Measurements from ENCODE around the gene PLEKHH3.

Gene PLEKHH3, protein sequence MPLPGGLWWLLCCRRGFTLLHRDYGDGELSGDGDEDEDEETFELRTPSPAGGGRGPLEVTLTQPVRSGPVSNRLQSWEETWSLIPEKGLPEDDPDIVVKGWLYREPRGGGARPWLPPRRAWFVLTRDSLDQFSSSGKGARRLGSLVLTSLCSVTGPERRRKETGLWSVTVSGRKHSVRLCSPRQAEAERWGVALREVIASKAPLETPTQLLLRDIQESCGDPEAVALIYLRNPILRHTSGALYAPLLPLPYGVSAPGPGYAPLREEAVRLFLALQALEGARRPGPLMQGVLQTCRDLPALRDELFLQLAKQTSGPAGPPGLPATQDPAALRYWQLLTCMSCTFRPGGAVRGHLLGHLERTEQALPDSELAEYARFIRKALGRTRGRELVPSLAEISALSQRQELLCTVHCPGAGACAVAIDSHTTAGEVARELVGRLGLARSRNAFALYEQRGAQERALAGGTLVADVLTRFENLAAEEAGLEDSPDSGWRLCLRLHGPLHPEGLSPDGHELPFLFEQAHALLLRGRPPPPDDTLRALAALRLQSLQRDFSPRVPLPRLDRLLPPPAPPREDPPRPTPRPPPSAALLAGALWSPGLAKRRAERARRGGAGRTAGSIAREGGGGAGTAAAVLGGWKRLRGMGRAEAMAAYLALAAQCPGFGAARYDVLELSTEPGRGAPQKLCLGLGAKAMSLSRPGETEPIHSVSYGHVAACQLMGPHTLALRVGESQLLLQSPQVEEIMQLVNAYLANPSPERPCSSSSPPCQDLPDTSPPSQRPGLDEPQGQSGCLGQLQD

DNA sequence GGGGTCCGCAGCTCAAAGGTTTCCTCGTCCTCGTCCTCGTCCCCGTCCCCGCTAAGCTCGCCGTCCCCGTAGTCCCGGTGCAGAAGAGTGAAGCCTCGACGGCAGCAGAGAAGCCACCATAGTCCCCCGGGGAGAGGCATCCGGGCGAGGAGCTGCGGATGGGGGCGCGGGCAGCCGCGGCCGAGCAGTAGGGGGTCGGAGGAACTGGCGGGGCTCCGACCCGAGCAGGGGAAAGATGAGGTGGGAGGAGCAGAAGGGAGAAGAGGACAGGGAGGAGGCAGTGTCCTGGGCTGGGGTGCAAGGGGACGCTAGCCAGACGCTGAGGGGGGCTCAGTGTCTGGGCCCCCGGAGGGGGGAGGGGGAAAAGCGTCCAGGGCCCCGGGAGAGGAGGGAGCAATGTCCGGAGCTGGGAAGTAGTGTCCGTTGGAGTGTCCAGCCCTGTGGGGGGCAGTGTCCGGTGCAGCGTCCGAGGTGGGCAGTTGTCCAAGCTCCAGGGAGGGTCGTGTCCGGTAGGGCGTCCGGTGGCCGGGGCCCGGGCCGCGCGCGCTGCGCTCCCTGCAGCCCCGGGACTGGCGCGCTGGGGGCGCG lies at the start of gene PLEKHH3:
Gene PLEKHH3, minus strand, starts transcription at position 571 of the 588 bp plus-strand sequence. Its CDS starts 431 bp downstream, at position 140.
- no peak for DNase-seq (ENCODE audit: low read depth in 2 of 2)

DNA sequence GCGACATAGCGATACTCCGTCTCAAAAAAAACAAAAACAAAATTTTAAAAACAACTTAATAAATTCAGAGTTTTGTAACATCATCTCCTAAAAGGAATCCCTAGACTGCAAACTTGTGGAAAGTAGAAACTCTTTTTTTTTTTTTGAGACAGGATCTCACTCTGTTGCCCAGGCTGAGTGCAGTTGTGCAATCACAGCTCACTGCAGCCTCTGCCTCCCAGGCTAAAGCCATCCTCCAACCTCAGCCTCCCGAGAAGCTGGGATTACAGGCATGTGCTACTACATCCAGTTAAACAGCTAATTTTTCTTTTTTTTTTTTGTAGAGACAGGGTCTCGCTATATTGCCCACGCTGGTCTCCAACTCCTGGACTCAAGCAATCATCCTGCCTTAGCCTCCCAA lies 48.3 kb upstream of the PLEKHH3 start:
- no peak for DNase-seq (ENCODE audit: low read depth in 2 of 2)

DNA sequence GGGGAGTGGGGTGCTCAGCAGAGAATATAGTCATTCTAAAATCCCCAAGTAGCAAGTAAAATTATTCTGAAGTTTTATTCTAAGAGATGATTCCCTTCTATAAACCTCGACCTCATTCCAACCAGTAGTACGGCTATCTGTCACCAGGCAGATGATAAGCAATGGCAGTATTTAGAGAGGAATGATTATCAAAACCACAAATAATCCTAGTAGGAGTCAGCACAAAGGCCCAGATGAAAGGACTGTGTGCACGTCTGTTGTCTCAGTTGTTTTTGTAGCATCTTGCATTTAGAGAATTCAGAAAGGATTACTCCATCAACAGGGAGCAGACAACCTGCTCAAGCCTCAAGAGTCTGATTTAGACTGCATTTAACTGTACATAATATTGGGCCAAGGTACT lies 46.8 kb upstream of the PLEKHH3 start:
- no peak for DNase-seq (ENCODE audit: low read depth in 2 of 2)

DNA sequence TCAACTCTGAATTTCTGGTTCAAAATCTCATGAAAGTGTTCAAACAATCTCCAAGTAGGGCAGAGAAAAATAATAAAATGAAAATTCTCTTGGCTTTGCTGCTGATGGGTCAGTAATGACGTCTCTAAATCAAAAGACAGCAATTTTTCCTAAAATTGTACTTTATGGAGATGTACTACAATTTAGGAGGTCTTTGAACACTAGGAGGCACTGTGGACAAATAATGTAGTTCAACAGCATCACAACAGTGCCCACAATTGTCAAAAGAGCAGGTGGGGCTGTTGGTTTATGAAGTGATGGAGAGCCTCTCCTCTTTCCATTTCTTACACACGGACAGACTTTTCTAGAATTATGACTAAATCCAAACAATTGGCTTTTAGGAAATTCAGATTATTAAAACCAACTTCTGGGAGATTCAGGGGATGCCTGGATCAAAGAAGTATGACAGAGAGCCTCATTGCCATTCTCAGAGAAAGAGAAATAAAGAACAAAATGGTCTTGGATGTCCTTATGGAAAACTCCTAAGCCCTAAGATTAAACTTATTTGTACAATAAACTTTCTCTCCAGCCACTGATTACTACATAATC lies 44.3 kb upstream of the PLEKHH3 start:
- DNase-seq (ENCODE audit: low read depth in 2 of 2), result no peak

DNA sequence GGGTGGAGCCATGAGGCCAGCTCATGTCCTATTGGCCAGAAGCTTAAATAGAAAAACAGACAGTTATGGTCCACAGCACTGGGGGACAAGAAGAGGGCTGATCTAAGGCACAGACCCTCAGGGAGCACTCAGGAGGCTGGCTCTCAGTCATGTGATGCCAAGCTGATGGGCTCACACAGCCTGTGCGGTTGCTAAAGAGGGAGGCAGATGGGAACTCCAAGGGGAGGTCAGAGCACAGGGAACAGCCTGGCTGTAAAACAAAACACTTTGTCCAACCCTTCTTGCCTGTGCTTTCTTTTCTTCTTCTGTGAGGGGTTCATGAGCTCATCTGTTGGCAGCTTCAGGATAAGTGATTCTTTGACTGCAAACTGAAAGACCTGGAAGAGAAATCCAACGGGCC lies 32.8 kb upstream of the PLEKHH3 start:
- no peak for DNase-seq (ENCODE audit: low read depth in 2 of 2)

DNA sequence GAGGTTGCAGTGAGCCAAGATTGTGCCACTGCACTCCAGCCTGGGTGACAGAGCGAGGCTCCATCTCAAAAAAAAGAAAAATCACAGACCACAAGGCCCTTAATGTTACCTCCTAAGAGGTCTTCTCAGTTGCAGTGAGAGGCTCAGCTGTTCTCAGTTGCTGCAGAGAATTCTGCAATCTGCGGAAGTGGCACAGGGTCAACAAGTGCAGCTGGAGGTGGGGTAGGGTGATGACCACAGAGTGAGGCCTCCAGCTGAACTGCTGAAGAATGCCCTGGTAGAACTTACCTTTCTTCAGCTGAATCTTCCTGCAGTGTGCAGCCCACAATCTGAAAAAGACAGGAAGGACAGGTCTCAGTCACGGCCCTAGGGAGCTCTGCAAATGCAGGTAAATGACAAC lies 31.8 kb upstream of the PLEKHH3 start:
- DNase-seq (ENCODE audit: low read depth in 2 of 2), result no peak

DNA sequence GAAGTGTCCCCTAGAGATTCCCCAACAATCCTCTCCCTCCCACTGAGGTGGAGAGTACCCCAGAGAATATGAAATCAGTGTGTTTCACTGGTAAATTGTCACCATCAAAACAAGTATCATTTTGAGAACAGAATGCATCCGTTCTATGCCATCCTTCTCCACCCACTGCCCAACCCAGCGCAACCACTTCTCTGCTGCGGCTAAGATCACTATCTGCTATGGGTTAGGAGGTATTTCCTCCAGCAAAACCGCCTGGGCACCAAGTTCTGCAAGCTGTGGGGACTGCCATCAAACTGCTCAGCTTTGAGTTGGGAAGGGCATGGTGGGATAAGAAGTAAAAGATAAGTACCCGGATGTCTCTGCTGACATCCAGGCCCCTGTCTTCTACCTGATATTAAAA lies 29.9 kb upstream of the PLEKHH3 start:
- DNase-seq (ENCODE audit: low read depth in 2 of 2), result no peak

DNA sequence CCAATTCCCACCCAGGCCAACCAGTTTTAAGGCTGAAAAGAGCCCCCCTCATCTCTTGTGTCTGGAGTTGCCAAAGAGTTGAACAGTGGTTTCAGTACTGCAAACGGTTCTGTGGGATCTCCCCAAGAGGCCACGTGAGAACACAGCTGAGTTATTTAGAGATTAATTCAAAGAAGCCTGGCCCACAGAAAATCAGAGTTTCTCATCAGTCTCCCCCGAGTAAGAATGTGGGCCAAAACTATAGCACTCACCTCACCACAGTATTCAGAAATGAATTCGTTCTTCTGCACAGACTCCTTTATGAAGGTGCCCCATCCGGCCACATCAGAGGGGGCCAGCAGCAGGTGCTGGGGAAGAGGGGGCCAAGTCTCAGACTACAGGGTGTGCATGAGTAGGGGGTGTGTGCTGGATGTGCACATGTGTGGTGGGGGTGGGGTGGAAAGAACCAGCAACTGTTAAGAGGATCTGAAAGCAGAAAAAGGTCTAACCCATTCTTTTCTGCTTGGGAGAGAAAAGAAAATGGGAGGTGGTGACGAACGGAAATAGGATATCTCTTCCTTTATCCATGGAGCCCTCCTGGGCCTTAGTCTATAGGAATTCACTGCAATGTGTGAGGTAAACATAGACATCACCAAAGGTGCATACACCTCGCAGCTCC lies 28.2 kb upstream of the PLEKHH3 start:
- DNase-seq (ENCODE audit: low read depth in 2 of 2), result no peak

DNA sequence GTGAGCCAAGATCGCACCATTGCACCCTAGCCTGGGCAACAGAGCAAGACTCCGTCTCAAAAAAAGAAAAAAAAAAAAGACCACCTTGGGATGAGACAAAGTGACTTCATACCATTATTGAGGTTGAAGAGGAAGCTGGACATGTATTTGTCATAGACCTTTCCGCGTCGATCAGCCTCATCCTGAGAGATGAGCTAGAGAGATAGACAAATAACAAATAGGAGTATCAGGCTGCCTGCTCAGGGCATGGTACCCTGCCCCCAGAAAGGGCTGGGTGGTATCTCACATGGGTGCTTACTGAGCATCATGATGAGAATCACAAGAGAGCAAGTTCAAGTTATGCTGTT lies 27.7 kb upstream of the PLEKHH3 start:
- no peak for DNase-seq (ENCODE audit: low read depth in 2 of 2)

DNA sequence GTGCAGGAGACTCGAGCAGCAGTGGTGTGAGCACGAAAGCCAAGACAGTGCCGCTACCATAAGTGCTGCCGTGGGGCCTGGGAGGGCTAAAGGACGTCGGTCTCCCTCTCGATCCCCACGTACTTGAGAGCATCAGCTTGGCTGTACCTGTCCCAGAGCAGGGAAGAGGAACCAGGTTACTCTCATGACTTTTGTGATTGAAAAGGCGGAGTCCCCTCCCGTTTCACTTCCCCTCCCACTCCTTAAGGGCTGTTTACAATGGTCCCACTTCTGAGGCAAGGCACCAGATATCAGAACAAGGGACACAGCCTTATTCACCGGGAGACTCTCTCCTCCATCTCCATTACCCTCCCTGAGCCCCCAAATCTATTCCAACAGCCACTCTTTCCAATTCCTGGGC lies 25.7 kb upstream of the PLEKHH3 start:
- no peak for DNase-seq (ENCODE audit: low read depth in 2 of 2)

DNA sequence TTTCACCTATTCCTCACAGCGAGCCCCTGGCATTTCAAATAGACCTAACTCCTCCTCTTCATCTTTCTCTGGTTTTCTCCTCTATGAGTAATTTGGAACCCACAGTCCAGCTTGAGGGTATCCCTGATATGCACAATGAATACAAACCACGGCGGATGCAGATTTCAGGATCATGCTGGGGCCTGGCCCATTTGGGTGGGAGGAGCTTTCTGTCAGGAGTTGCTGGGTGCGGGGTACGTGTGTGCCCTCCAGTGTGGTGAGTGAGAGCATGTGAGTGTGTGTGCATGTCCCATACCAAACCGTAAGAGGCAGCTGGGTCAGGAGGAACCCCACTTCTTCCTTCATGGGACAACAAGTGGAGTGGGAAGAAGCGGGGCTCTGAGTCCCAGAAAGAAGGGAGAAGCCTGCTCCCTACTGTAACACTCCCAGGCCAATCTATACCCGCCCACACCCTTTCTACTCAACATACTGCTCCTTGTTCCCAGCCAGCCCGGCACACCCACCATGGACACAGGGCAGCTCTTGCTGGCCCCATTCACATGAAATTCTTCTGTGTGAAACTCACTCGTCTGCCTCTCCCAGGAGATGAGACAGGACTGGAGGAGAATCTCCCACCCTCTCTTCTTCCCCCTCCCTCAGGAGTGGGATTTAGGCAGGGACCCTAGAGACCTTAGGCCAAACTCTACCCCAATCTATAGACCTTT lies 23.9 kb upstream of the PLEKHH3 start:
- no peak for DNase-seq (ENCODE audit: low read depth in 2 of 2)

DNA sequence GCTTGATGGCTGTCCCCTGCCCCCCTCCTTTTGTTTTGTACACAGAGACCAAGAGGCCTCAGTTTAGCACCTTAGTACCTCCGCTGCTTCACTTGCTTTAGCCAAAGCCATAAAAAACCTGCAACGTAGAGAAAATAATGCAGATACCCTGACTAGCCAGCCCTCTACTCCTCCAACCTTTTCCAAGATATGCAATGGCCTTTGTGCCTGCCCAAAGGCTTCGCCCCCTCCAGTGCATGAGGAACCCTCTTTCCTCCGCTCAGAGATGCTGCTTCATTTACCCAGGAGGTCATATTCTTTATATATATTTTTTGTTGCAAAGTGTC lies 22.6 kb upstream of the PLEKHH3 start:
- no peak for DNase-seq (ENCODE audit: low read depth in 2 of 2)

DNA sequence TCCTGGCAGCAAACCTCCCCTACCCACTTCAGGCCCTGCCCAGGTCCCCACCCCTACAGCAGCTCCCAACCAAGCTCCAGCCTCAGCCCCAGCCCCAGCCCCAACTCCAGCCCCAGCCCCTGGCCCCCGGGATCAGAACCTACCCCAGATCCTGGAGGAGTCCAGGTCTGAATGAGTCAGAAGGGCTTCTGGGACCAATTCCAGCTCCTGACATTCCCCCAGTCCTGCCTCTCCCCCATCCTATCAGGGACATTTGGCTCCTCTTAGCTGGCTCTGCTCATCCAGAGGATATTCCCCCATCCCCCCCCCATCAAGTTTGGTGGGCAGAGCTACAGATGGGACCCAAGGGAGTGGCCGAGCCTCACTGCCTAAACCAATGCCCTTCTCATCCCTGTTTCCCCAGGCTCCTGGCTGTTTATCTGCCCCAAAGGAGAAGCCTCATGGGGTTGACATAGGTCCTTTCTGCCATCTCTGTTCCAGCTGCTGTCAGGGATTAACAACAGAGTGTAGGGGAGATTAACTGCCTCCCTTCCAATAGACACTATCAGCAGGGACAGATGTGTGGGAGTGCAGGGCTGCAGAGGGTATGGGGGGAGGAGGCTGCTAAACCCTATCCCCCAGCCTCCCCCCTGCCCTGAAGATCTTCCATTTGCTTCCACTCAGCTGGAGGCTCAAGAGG lies 22.1 kb upstream of the PLEKHH3 start:
- no peak for DNase-seq (ENCODE audit: low read depth in 2 of 2)

DNA sequence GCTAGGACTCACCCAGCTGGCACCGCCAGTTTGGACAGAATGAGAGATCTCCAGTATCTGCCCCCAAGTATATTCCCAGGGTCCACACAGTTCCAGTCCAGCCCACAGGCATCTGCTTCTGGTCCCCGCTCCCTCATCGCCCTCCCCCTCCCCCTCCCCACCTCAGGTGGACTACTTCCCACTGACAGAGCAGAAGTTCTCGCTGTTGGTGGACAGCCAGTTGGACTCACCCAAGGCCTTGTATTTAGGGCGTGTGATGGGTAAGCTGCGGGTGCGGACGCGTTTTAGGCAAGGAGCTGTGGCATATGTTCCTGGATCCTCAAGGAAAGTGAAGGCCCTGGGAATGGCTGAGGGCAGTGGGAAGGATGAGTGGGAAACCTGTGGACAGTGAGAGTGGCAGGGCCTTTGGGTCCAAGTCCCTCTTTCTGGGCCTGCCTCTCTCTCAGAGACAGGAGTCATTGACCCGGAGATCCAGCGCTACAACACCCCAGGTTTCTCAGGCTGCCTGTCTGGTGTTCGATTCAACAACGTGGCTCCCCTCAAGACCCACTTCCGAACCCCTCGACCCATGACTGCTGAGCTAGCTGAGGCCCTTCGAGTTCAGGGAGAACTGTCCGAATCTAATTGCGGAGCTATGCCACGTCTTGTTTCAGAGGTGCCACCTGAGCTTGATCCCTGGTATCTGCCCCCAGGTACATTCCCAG lies 20.5 kb upstream of the PLEKHH3 start:
- DNase-seq (ENCODE audit: low read depth in 2 of 2), result no peak

DNA sequence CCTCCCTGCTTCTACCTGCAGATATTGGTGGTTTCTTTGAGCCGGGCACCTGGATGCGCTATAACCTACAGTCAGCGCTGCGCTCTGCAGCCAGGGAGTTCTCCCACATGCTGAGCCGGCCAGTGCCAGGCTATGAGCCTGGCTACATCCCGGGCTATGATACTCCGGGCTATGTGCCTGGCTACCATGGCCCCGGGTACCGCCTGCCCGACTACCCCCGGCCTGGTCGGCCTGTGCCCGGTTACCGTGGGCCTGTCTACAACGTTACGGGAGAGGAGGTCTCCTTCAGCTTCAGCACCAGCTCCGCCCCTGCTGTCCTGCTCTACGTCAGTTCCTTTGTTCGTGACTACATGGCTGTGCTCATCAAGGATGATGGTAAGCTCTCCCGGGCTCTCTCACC lies 18.7 kb upstream of the PLEKHH3 start:
- DNase-seq (ENCODE audit: low read depth in 2 of 2), result no peak

DNA sequence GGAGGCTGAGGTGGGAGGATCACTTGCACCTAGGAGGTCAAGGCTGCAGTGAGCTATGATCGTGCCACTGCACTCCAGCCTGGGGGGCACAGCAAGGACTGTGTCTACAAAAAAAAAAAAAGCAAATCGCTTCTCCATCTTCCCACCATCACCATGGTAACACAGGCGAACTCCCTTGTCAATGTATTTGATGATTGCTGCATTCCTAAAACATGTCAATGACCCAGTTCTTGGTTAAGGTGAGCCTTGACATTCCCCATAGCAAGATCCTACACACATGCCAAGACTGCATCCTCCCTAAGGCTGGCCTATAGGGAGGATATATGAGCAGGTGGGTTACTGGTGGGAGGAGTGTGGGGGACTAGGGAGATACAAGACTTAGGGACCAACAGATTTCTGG lies 17.7 kb upstream of the PLEKHH3 start:
- no peak for DNase-seq (ENCODE audit: low read depth in 2 of 2)

DNA sequence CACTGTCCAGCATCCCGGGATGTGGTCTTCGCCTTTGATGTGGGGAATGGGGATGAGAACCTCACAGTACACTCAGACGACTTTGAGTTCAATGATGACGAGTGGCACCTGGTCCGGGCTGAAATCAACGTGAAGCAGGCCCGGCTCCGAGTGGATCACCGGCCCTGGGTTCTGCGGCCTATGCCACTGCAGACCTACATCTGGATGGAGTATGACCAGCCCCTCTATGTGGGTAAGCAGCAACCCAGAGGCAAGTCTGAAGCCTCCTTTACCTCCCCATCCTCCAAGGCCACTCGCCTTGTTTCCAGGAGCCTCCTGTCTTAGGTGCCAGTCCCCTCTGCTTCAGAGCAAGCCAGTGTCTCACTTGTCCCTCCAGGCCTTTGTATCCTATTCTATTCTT lies 15.7 kb upstream of the PLEKHH3 start:
- no peak for DNase-seq (ENCODE audit: low read depth in 2 of 2)

DNA sequence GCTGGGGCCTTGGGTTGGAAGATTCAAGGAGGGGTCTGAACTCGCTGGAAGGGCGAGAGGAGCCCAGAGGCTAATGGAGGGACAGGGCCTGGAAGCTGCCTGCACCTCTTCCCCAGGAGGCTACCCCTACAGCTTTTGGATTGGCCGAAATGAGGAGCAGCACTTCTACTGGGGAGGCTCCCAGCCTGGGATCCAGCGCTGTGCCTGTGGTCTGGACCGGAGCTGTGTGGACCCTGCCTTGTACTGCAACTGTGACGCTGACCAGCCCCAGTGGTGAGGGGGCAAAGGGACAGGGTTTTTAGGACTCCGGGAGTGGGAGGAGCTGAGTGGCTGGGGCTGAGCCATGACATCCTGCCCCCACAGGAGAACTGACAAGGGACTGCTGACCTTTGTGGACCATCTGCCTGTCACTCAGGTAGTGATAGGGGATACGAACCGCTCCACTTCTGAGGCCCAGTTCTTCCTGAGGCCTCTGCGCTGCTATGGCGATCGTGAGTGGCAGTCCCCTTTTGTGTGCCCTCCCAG lies 14.3 kb upstream of the PLEKHH3 start:
- no peak for DNase-seq (ENCODE audit: low read depth in 2 of 2)

DNA sequence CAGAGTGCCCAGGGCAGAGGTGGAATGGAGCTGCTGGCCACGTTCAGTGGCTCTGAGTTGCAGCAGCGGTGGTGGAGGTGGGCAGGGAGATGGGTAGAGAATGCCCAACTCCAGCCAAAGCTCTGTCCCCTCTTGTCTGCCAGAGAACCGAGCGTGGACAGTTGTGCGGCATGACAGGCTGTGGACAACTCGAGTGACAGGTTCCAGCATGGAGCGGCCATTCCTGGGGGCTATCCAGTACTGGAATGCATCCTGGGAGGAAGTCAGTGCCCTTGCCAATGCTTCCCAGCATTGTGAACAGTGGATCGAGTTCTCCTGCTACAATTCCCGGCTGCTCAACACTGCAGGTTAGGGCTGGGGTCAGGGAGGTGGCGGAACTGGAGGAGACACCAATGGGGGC lies 13.8 kb upstream of the PLEKHH3 start:
- DNase-seq (ENCODE audit: low read depth in 2 of 2), result no peak

DNA sequence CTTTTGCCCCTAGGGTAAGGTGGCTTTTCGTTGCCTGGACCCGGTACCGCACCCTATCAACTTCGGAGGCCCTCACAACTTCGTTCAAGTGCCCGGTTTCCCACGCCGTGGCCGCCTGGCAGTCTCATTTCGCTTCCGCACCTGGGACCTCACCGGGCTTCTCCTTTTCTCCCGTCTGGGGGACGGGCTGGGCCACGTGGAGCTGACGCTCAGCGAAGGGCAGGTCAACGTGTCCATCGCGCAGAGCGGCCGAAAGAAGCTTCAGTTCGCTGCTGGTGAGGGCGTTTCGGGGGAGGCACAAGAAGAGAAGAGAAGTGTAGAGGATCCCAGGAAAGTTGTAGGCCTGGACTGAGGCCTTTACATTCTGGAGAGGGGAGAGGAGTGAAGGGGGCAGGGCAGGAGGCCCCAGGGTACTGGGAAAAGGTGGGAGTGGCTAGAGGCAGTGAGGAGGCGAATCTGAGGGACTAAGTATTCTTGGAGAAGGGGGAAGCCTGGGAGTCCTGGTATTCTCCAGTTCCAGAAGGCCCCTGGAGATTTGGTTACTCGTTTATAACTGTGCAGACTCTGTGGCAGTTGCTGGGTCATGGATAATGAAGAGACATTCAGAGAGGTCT lies 11.0 kb upstream of the PLEKHH3 start:
- DNase-seq (ENCODE audit: low read depth in 2 of 2), result no peak
